Right cardiac atrium (tissue), 5 donors: ENCODE results near the gene PPM1G. TPM values are rescaled to one million over a fixed set of nuclear protein-coding genes. Genes with fewer than 3 reads are reported as not detected.

Source experiments
- ATAC-seq, 2 donors: fragments of 200-7000 bp; cut with Tn5 transposase; one replicate each; pipeline versions ENCODE4 v1.8.0 to v1.9.1; 2020; ENCODE audit warnings: moderate library complexity in 2 of 2, mild to moderate bottlenecking in 1 of 2
- DNase-seq, 3 donors: peaks; one replicate each; pipeline ENCODE4 v3.0.0-alpha.2; 2020
- H3K27ac ChIP-seq: one replicate; pipeline ENCODE4 v1.5.1; 2013; ENCODE audit warnings: mild to moderate bottlenecking, low read length, control low read depth, moderate library complexity
- H3K27me3 ChIP-seq: one replicate; pipeline ENCODE4 v1.6.1; 2013; ENCODE audit not compliant: control insufficient read depth, insufficient read depth
- H3K4me1 ChIP-seq: one replicate; pipeline ENCODE4 v1.6.1; 2013; ENCODE audit warnings: low read length; ENCODE audit not compliant: control insufficient read depth, insufficient read depth
- H3K4me3 ChIP-seq: one replicate; pipeline ENCODE4 v1.5.1; 2013; ENCODE audit warnings: low read length, control low read depth
- H3K9me3 ChIP-seq: one replicate; pipeline ENCODE4 v1.6.1; 2013; ENCODE audit warnings: low read length; ENCODE audit not compliant: control insufficient read depth
- WGBS: extraction: QIAGEN DNeasy Blood & Tissue Kit; methylation state at CpG from one replicate; pipeline ENCODE4 v1.1.7; 2013; 5-methylcytosine and 5-hydroxymethylcytosine counted together
- intact Hi-C, 4 donors: fragments of 100-400 bp; cut with DNase I; formaldehyde crosslinking; loops; one replicate each; pipeline versions ENCODE4 v1.11.0 to v1.14.0; 2022 to 2023
- long read RNA-seq, 4 donors: library from polyadenylated mRNA; unstranded; transcript quantifications; one replicate each; pipeline ENCODE4 v2.0.0, GENCODE V29; 2020 to 2021
- polyA plus RNA-seq: library from polyadenylated mRNA; stranded (reverse); fragments of 200-250 nt; gene quantifications from one replicate; pipeline ENCODE4 v1.2.3, GENCODE V29; 2013
- total RNA-seq, 4 donors: library from RNA; stranded (reverse); fragmentation: NEBNext Ultra II Directional; extraction: Animal tissue kit (Norgen Biotek cat#: 25700); gene quantifications; one replicate each; pipeline ENCODE4 v1.2.1, GENCODE V29; 2021
- donor health status: healthy with polysubstance abuse.
- donor health status: DM: no; HTN: yes; CAD: no.
- donor health status: DM: no; HTN: no; CAD: no.
- donor health status: DM: no; HTN: yes; CAD: no; lungs with severe emphysema.
- donor health status: DM: yes; HTN: yes; CAD: no.

Gene PPM1G, protein sequence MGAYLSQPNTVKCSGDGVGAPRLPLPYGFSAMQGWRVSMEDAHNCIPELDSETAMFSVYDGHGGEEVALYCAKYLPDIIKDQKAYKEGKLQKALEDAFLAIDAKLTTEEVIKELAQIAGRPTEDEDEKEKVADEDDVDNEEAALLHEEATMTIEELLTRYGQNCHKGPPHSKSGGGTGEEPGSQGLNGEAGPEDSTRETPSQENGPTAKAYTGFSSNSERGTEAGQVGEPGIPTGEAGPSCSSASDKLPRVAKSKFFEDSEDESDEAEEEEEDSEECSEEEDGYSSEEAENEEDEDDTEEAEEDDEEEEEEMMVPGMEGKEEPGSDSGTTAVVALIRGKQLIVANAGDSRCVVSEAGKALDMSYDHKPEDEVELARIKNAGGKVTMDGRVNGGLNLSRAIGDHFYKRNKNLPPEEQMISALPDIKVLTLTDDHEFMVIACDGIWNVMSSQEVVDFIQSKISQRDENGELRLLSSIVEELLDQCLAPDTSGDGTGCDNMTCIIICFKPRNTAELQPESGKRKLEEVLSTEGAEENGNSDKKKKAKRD
- 10 to 100 TPM; 31.5 to 40.4 (median 37.3) TPM for total RNA-seq
- 35.0 TPM for polyA plus RNA-seq
- long read RNA-seq, donor 1, transcript PPM1G-201 (10 exons, 2,311 nt) = major isoform, 113 of 135 reads
- long read RNA-seq, donor 1, partial matches to known transcripts = 16 of 135 reads
- long read RNA-seq, donor 1, other reads (novel, unspliced or antisense) = 6 of 135 reads
- long read RNA-seq, donor 2, transcript PPM1G-201 (10 exons, 2,311 nt) = major isoform, 97 of 105 reads
- long read RNA-seq, donor 2, partial matches to known transcripts = 6 of 105 reads
- long read RNA-seq, donor 2, other reads (novel, unspliced or antisense) = 2 of 105 reads
- long read RNA-seq, donor 3, transcript PPM1G-201 (10 exons, 2,311 nt) = major isoform, 272 of 311 reads
- long read RNA-seq, donor 3, partial matches to known transcripts = 21 of 311 reads
- long read RNA-seq, donor 3, other reads (novel, unspliced or antisense) = 18 of 311 reads
- long read RNA-seq, donor 4, transcript PPM1G-201 (10 exons, 2,311 nt) = major isoform, 69 of 79 reads
- long read RNA-seq, donor 4, partial matches to known transcripts = 4 of 79 reads
- long read RNA-seq, donor 4, other reads (novel, unspliced or antisense) = 6 of 79 reads

DNA sequence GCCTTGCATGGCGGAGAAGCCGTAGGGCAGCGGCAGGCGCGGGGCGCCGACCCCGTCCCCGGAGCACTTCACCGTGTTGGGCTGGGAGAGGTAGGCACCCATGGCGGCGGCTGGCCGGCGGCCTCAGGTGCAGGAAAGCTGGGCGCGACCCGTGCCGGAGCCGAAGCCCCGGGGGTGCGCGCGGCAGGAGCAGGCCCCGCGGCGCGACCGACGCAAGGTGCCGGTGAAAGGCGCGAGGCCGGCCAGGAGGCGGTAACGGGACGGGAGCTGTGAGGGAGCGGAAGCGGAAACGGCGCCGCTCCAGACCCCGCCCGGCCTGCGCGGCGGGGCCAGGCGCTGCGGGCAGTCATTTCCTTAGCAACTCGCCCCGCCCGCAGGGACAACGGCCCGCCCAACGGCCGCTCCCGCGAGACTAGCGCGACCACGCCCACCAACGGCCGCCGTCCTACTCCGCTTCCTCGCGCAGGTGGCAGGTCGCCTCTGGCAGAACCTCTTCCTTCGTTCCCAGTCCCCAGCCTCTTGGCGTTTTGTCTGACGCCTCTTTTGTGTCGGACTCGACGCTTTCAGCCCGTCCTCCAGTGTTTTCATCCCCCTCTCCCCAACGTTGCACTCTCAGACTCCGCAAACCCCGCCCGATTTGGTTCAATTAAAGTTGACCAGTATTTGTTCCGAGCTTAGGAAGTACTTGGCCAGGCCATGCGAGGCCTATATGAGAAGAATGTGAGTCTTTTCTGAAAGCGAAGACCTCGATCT is at the start of gene PPM1G:
Gene PPM1G, minus strand, starts transcription at position 271 of the 753 bp plus-strand sequence. Its CDS starts 169 bp downstream, at position 102.
- under 1% methylated on average over 82 of the region's 82 CpGs for WGBS
- H3K27ac ChIP-seq = peak within 1 kb of the TSS; percentile 65
- no peaks in the 10 kb centered on the region for H3K9me3 ChIP-seq
- peak; percentile 95 to 98 (median 98) for DNase-seq
- H3K4me1 ChIP-seq = no peaks in the 10 kb centered on the region
- H3K27me3 ChIP-seq = no peaks in the 10 kb centered on the region
- peak within 1 kb of the TSS; percentile 85 for H3K4me3 ChIP-seq
- ATAC-seq = peak; percentile 99 to 100
- intact Hi-C loops = no loop called here

DNA sequence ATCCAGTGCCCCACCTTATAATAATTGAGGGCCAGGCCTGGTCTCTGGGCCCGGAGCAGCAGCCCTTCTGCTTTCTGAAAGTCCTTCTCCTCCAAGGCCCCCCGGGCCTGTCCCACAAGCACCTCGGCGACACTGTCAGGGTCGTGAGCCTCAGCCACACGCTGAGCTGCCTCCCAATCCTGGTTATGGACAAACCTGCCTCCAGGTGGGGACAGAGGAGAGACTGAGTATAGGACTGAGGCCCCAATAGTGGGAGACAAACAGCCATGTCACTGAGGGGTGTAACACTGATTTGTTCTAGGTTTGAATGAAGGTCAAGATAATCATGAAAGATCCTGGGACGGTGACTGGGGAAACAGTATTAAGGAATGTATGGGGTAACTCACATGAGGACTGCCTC is 44.6 kb upstream of the PPM1G start:
- DNase-seq (no peak), ATAC-seq (no peak)
- no peak overlapping the region for H3K4me3 ChIP-seq
- H3K27me3 ChIP-seq = no peaks in the 10 kb centered on the region
- H3K27ac ChIP-seq = no peak overlapping the region
- intact Hi-C loops = no loop called here
- H3K9me3 ChIP-seq = no peaks in the 10 kb centered on the region
- H3K4me1 ChIP-seq = no peaks in the 10 kb centered on the region
- 94% methylated on average over 7 of the region's 7 CpGs for WGBS

DNA sequence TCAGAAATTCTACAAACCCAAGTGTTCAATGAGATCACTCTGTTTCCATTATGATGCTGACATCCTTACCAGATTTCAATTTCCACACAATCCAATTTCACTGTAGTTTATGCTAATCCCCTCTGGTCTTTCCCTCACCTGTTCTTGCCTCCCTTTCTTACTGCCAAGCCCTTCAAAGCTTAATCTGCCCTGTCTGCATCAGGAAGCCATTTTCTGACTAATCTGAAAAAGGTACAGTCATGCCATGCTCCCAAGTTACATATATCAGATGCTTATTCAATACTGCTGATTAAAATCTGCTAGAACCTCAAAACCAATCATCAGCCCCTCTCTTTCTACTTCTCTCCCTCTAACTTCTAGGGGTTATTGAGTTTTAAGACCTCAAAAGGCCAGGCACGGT is 41.7 kb upstream of the PPM1G start:
- no peaks in the 10 kb centered on the region for H3K9me3 ChIP-seq
- 45% methylated on average over 1 of the region's 1 CpG for WGBS
- H3K27ac ChIP-seq = no peak overlapping the region
- ATAC-seq (no peak), DNase-seq (no peak)
- no peaks in the 10 kb centered on the region for H3K4me1 ChIP-seq
- intact Hi-C loops = no loop called here
- H3K27me3 ChIP-seq = no peaks in the 10 kb centered on the region
- no peak overlapping the region for H3K4me3 ChIP-seq

DNA sequence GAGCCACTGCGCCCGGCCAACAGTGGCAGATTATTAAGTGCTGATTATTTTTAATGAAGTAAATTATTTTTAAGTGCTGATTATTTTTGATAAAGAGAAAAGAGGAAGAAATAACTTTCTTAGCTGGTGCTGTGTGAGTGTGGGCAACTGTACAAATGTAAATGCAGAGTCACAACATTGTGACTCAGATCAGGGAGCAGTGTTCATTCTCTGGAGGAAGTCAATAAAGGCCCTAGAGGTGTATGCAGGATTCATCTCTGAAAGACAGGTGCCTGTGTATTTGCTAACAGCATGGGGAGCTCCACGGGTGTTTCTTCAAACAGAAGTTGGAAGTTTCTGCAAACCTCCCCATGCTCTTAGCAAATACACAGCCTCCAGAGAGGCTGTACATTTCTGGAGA is 39.0 kb upstream of the PPM1G start:
- Histone ChIP-seq H3K4me3 (no peak overlapping the region), H3K9me3 (no peaks in the 10 kb centered on the region), H3K4me1 (no peaks in the 10 kb centered on the region), H3K27ac (no peak overlapping the region), H3K27me3 (no peaks in the 10 kb centered on the region)
- no peak for ATAC-seq
- no peak for DNase-seq
- intact Hi-C loops = no loop called here
- WGBS = 54% methylated on average over 3 of the region's 3 CpGs

DNA sequence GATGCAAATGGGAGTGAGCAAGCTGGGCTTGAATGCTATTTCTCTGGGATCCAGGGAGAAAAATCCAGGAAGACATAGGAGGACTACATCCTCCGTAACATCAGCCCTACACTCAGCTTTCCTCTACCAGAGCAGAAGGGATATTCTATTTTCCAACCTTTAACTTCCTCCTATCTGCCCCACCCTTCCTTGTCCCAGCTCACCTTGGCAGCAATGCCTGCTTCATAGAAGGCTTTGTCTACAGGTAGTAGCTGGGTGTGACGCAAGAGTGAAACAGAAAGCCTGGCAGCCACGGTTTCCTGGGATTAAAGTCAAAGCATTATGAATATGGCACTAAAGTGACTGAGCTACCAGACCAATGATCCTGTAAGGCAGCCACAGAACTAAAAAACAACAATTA is 36.7 kb upstream of the PPM1G start:
- Histone ChIP-seq H3K4me1 (peaks cover 4% of the 10 kb centered on the region), H3K4me3 (no peak overlapping the region), H3K9me3 (no peaks in the 10 kb centered on the region), H3K27ac (no peak overlapping the region), H3K27me3 (no peaks in the 10 kb centered on the region)
- intact Hi-C loops = no loop called here
- DNase-seq = no peak
- 89% methylated on average over 3 of the region's 3 CpGs for whole genome bisulfite sequencing
- ATAC-seq = no peak

- DNase-seq (no peak), ATAC-seq (no peak)
- Histone ChIP-seq H3K27me3 (no peaks in the 10 kb centered on the region), H3K9me3 (no peaks in the 10 kb centered on the region), H3K4me1 (peaks cover 4% of the 10 kb centered on the region), H3K4me3 (no peak overlapping the region), H3K27ac (no peak overlapping the region)
- 92% methylated on average over 8 of the region's 8 CpGs for WGBS
- intact Hi-C loops = no loop called here
Observed at GRCh38 chr2:27445615-27446014, 36.2 kb upstream of the PPM1G start.

DNA sequence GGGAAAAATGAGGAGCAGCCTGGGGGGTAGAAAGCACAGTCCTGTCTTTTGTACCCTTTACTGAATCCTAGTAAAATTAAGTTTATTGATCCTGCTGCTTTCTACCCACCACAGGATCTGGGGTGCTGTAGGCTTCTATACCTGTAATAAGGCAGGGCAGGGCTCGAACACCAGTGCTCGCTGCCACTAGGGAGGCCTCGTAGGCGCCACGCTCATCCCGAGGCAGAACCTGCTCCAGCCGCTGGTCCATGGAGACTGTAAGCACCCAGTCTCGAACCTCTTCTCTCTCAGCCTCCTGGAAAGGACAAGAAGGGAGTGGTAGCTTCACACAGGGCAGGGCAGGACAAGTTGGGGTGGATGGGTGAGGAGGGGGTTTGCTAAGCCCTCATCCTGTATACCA is 35.8 kb upstream of the PPM1G start:
- Histone ChIP-seq H3K4me3 (no peak overlapping the region), H3K27me3 (no peaks in the 10 kb centered on the region), H3K4me1 (peaks cover 4% of the 10 kb centered on the region), H3K9me3 (no peaks in the 10 kb centered on the region), H3K27ac (no peak overlapping the region)
- intact Hi-C loops = no loop called here
- WGBS = 94% methylated on average over 8 of the region's 8 CpGs
- no peak for DNase-seq
- ATAC-seq = no peak

DNA sequence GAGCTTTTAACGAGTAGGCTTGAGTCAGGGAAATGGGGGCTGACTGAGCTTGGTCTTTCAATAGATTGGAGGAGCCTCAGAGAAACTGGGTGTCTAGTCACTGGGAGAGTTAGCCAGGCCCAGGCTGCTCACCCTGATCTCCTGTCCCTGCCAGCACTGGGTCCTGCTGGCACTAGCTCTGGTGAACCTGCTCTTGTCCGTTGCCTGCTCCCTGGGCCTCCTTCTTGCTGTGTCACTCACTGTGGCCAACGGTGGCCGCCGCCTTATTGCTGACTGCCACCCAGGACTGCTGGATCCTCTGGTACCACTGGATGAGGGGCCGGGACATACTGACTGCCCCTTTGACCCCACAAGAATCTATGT is 33.5 kb upstream of the PPM1G start:
- DNase-seq = no peak
- Histone ChIP-seq H3K27ac (no peak overlapping the region), H3K4me3 (no peak overlapping the region), H3K9me3 (no peaks in the 10 kb centered on the region), H3K4me1 (peaks cover 4% of the 10 kb centered on the region), H3K27me3 (no peaks in the 10 kb centered on the region)
- WGBS = 77% methylated on average over 6 of the region's 6 CpGs
- ATAC-seq = peak; percentile 27 to 34
- intact Hi-C loops = no loop called here

GRCh38 chr2:27441958-27442919 is 32.8 kb upstream of the PPM1G start, which contains the start of gene KRTCAP3:
Gene KRTCAP3 (plus strand): TSS chr2:27442381. CDS start chr2:27442413, 32 bp downstream.
- DNase-seq (peak in 2 of 3 donors; percentile 59 to 67), ATAC-seq (peak; percentile 60 to 62)
- intact Hi-C loops = no loop called here
- Histone ChIP-seq H3K4me3 (no peak within 1 kb of the TSS), H3K9me3 (no peaks in the 10 kb centered on the region), H3K27ac (no peak within 1 kb of the TSS), H3K27me3 (no peaks in the 10 kb centered on the region), H3K4me1 (peaks cover 4% of the 10 kb centered on the region)
- 37% methylated on average over 80 of the region's 80 CpGs for WGBS
